Amygdala (tissue), 56 donors: ENCODE results near the gene NR2F6.
A peak's percentile ranks its signal among the peaks of the same experiment; 100 is the strongest.
"Not testable (repeated sequence)": the region's sequence is repeated elsewhere in the genome, so short reads cannot be mapped to it uniquely, and the experiment has no call there.

Experiments
- DNase-seq, 56 donors: peaks; one replicate each; lab custom pipeline; 2025; lab: John Stamatoyannopoulos, UW

NR2F6 gene

GRCh38 chr19:17215127-17215971, 30.4 kb downstream of the NR2F6 start, which contains the start of gene USE1:
Gene USE1, plus strand, starts transcription at chr19:17215357. Its CDS starts 49 bp downstream, at chr19:17215406.
- peak; percentile 42 to 93 (median 84) for DNase-seq

GRCh38 chr19:17214508-17215126, 31.1 kb downstream of the NR2F6 start:
- no peak for DNase-seq

GRCh38 chr19:17213334-17213733, 32.4 kb downstream of the NR2F6 start:
- no peak for DNase-seq

- no peak for DNase-seq
Observed at GRCh38 chr19:17211547-17212446, 33.9 kb downstream of the NR2F6 start.

GRCh38 chr19:17210296-17210695, 35.4 kb downstream of the NR2F6 start:
- DNase-seq, result no peak

GRCh38 chr19:17209126-17210036, 36.3 kb downstream of the NR2F6 start:
- peak in 4 of 56 donors; percentile 6 to 34 (median 8) for DNase-seq

- no peak for DNase-seq
Observed at GRCh38 chr19:17206736-17207581, 38.8 kb downstream of the NR2F6 start.

- peak in 24 of 56 donors; percentile 0 to 60 (median 22) for DNase-seq
Observed at GRCh38 chr19:17205237-17206140, 40.2 kb downstream of the NR2F6 start.

GRCh38 chr19:17202713-17203112, 43.0 kb downstream of the NR2F6 start:
- no peak for DNase-seq

- DNase-seq, result peak in 1 of 56 donors; percentile 29
Observed at GRCh38 chr19:17202249-17202648, 43.5 kb downstream of the NR2F6 start.

GRCh38 chr19:17200408-17201079, 45.2 kb downstream of the NR2F6 start:
- DNase-seq, result no peak

- DNase-seq, result no peak
Observed at GRCh38 chr19:17197666-17198065, 48.1 kb downstream of the NR2F6 start.

GRCh38 chr19:17196610-17197009, 49.1 kb downstream of the NR2F6 start:
- DNase-seq, result no peak

- no peak for DNase-seq
Observed at GRCh38 chr19:17195106-17195505, 50.6 kb downstream of the NR2F6 start.

GRCh38 chr19:17194608-17195007, 51.1 kb downstream of the NR2F6 start:
- no peak for DNase-seq

GRCh38 chr19:17192751-17193150, 53.0 kb downstream of the NR2F6 start:
- no peak for DNase-seq

GRCh38 chr19:17191736-17192135, 54.0 kb downstream of the NR2F6 start:
- not testable (repeated sequence) for DNase-seq
